Cardiac fibroblast (primary cell): ENCODE data around the gene ATP6V0C.

Source experiments
- DNase-seq, 2 donors: peaks; one replicate each; pipeline versions ENCODE4 v3.0.0 to v3.0.0-alpha.2; 2010; ENCODE audit warnings: low read depth in 2 of 2
- H3K4me3 ChIP-seq, 2 donors: replicated peaks in 1 of 2; 1 replicate in 1 of 2; 2 replicates in 1 of 2; pipeline ENCODE4 v1.5.1; 2011; ENCODE audit warnings: low read depth in 2 of 2, low read length in 2 of 2, mild to moderate bottlenecking in 2 of 2, moderate library complexity in 1 of 2
- TF ChIP-seq, protein P1 (sequence below): IDR thresholded peaks from one replicate; pipeline ENCODE4 v1.5.1; 2011; ENCODE audit warnings: low read depth, mild to moderate bottlenecking, low read length, inconsistent platforms

The ATP6V0C gene

DNA sequence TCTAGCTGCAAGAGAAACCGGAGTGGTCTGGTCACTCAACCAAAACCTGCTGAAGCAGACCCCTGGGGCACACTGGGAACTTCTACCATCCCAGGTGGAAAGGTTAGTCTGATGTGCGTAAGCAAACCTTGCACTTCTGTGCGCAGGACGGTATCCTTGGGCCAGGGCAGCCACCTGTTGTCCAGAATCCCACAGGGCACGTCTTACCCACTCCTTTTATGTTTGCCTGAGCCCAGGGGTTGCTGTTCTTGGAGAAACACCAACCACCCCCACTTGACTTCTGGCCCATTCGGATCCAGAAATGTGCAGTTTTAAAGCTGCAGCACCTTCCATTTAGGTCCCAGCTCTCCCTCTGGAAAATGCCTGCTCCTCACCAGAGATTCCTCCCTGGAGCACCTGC, 20.1 kb upstream of the ATP6V0C start:
- DNase-seq, result no peak

DNA sequence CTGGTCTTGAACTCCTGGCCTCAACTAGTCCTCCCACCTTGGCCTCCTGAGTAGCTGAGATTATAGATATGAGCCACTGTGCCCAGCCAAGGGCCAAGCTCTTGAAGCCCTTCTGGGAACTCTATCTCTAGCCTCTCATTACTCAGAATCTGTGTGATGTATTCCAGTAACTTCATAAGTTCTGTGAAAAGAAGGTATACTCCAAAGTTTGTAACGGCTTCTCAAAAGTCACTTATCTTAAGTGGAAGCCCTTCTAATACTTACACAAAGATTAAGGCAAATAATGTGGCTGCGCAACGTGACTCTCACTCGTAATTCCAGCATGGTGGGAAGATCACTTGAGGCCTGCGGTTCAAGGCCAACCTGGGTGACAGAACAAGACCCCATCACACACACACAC, 19.1 kb upstream of the ATP6V0C start:
- no peak for DNase-seq
- TF ChIP-seq, protein P1, sequence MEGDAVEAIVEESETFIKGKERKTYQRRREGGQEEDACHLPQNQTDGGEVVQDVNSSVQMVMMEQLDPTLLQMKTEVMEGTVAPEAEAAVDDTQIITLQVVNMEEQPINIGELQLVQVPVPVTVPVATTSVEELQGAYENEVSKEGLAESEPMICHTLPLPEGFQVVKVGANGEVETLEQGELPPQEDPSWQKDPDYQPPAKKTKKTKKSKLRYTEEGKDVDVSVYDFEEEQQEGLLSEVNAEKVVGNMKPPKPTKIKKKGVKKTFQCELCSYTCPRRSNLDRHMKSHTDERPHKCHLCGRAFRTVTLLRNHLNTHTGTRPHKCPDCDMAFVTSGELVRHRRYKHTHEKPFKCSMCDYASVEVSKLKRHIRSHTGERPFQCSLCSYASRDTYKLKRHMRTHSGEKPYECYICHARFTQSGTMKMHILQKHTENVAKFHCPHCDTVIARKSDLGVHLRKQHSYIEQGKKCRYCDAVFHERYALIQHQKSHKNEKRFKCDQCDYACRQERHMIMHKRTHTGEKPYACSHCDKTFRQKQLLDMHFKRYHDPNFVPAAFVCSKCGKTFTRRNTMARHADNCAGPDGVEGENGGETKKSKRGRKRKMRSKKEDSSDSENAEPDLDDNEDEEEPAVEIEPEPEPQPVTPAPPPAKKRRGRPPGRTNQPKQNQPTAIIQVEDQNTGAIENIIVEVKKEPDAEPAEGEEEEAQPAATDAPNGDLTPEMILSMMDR, result no peak
- H3K4me3 ChIP-seq, result no peak overlapping the region

More for the DNA sequence above, 20.1 kb upstream of the ATP6V0C start:
- no peak overlapping the region for H3K4me3 ChIP-seq
- TF ChIP-seq, protein P1, result no peak

DNA sequence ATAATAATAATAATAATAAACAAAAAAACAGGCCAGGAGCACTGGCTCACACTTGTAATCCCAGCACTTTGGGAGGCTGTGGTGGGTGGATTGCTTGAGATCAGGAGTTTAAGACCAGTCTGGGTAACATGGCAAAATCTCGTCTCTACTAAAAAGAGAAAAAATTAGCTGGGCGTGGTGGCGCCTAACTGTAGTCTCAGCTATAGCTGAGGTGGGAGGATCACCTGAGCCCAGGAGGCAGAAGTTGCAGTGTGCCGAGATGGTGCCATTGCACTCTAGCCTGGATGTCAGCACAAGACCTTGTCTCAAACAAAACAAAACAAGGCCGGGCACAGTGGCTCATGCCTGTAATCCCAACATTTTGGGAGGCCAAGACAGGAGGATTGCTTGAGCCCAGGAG, 18.7 kb upstream of the ATP6V0C start:
- no peak for DNase-seq
- no peak overlapping the region for H3K4me3 ChIP-seq
- TF ChIP-seq, protein P1, result no peak

GRCh38 chr16:2496223-2497115, 17.3 kb upstream of the ATP6V0C start:
- TF ChIP-seq, protein P1, result no peak
- no peak overlapping the region for H3K4me3 ChIP-seq
- DNase-seq, result no peak

GRCh38 chr16:2497116-2497630, 16.6 kb upstream of the ATP6V0C start:
- no peak overlapping the region for H3K4me3 ChIP-seq
- DNase-seq, result peak; percentile 54 to 55

DNA sequence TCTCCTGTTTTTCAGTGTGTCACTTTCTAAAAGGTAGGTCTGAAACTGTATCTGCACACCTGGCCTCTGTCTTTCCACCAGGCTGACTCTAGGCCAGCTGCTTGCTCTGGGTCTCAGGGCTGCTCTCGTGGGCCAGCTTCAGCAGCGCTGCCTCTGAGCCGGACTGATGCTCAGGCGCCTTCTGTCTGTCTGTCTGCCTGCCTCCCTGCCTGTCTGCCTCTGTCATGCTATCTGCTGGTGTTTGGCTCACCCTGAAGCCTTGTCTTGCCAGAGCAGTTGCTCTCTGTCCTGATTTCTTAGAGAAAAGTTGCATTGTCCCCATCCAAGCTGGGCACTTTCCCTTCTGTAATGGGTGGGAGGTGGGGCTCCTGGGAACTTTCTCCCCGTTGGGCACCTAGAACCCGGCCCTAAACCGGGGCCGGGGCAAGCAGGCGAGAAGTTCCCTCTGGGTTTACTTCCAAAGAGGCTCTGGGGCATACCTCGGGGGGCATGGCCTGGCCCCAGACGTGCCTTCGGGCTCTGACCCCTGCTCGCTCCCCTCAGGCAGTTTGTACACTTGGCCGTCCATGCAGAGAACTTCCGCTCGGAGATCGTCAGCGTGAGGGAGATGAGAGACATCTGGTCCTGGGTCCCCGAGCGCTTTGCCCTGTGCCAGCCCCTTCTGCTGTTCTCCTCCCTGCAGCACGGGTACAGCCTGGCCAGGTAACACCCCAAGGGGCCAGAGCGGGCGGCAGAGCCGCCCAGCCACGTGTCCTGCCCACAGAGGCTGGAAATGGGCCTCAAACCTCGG, 15.9 kb upstream of the ATP6V0C start:
- no peak for DNase-seq
- TF ChIP-seq, protein P1, result no peak
- H3K4me3 ChIP-seq, result no peak overlapping the region

More at GRCh38 chr16:2497116-2497630, 16.6 kb upstream of the ATP6V0C start:
- TF ChIP-seq, protein P1, result no peak
